Left colon (tissue), 2 donors: ENCODE data around the gene EPHA10. TPM values are rescaled to one million over a fixed set of nuclear protein-coding genes. Genes with fewer than 3 reads are reported as not detected.

ENCODE experiments used
- ATAC-seq: fragments of 200-7000 bp; cut with Tn5 transposase; one replicate; pipeline ENCODE4 v1.9.1; 2020; ENCODE audit warnings: mild to moderate bottlenecking, moderate library complexity
- DNase-seq, 2 donors: peaks; one replicate each; pipeline ENCODE4 v3.0.0-alpha.2; 2020
- intact Hi-C, 2 donors: fragments of 100-400 bp; cut with DNase I in 1 of 2; cut with micrococcal nuclease in 1 of 2; formaldehyde crosslinking; loops; one replicate each; pipeline versions ENCODE4 v1.11.2 to v1.14.0; 2022; cut with DNase I, micrococcal nuclease
- long read RNA-seq: library from polyadenylated mRNA; unstranded; transcript quantifications from one replicate; pipeline ENCODE4 v2.0.0, GENCODE V29; 2021
- total RNA-seq, 2 donors: library from RNA; stranded (reverse); fragmentation: NEBNext Ultra II Directional; extraction: Animal tissue kit (Norgen Biotek cat#: 25700); gene quantifications; one replicate each; pipeline ENCODE4 v1.2.1, GENCODE V29; 2021
- donor health status: DM: no; HTN: no; CAD: no.
- donor health status: DM: yes; HTN: yes; CAD: no.

EPHA10 gene
- 10 to 100 TPM; 49.2 to 62.5 TPM for total RNA-seq
- long read RNA-seq, partial matches to known transcripts: 2 of 9 reads
- long read RNA-seq, other reads (novel, unspliced or antisense): 7 of 9 reads

GRCh38 chr1:37764888-37765441 lies at the start of gene EPHA10:
Gene EPHA10 (minus strand): TSS chr1:37765120. CDS start chr1:37765066, 54 bp downstream.
- DNase-seq: no peak
- ATAC-seq: peak; percentile 26
- intact Hi-C loops: no loop called here

DNA sequence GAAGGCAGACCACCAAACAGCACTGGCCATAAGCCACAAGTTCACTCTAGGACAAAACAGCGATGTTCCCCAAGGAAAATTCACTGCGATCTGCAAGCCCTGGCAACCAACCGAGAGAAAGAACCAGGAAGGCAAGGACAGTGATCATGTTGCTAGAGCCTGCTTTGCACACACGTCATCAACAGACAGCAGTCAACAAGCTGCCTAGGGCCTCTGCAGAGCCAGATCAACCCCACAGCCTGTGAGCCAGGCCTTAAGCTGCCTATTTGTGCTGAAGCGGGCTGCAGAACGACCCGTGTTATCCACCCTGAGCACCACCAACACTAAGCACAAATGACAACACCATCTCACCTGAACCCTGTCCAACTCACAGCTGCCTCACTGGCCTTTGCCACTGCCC lies 49.3 kb upstream of the EPHA10 start:
- no peak for ATAC-seq
- intact Hi-C loops: no loop called here
- DNase-seq: no peak

DNA sequence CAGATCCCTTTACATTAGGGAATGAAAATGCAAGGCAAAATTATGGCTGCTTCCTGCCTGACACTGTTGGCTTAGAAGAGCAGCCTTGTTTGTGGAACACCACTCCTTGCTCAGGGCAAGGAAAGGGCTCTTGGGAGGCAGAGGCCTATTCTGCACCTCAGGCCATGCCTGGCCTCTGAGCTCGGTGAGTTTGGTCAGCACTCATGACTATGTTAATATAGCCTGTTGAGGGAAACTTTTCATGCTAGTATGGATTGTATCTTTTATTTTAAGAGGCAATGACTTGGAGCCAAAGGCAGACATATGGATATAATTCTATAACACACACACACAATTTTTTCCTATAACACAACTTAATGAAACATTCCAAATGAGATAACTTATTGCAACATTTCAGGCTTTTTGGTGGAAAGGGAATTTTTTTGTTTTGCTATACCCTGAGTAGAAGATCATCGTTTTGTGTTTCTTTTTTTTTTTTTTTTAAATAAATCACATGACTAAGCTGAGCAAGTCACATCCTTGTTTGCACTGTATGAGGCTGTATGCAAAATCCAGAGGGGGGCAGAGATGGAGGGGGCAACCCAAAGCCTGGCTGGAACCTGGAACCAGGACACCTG lies 48.7 kb upstream of the EPHA10 start:
- no peak for ATAC-seq
- intact Hi-C loops: no loop called here
- no peak for DNase-seq

- DNase-seq: peak; percentile 60 to 63
- ATAC-seq: peak; percentile 36
- intact Hi-C loops: no loop called here
These were observed 46.2 kb upstream of the EPHA10 start for GRCh38 chr1:37811027-37811655.

- no peak for ATAC-seq
- DNase-seq: no peak
- intact Hi-C loops: no loop called here
These were observed 45.0 kb upstream of the EPHA10 start for GRCh38 chr1:37809942-37810341.

DNA sequence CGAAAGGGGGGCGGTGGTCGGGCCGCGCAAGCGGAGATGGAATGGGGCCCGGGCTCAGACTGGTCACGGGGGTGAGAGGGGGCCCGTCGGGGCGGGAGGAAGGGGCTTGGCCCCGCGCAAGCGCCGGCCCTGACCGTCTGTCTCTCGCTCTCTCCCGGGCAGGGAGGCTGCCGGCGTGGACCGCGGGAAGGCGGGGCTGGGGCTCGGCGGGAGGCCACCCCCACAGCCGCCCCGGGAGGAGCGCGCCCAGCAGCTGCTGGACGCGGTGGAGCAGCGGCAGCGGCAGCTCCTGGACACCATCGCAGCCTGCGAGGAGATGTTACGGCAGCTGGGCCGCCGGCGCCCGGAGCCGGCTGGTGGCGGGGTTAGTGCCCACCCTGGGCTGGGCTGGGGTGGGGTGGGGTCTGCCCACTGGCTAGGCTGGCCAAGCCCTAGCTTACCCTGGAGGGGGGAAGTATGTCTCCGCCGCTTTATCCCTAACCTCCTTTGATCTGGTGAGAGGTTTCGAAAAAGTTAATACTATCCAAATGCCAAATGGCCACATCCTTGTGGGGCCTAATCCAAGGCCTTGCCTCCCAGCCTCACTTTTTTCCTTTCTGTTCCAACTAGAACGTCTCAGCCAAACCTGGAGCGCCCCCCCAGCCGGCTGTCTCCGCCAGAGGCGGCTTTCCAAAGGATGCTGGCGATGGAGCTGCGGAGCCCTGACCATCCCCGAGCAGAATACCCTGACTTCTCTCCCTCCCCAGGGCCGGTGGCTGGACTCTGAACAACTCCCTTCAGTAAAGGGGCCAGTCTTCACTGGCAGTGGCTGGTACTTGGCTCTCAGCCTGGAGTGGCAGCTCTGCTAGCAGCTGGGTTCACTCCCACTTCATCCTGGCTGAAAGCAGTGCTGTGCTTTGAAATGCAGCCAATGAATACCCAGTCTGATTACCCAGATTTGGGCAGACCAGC lies 43.7 kb upstream of the EPHA10 start:
- peak; percentile 55 to 73 for DNase-seq
- ATAC-seq: peak; percentile 82
- intact Hi-C loops: no loop called here

GRCh38 chr1:37807555-37808368 lies 42.8 kb upstream of the EPHA10 start, which contains the start of the genes C1orf122 and YRDC:
Gene C1orf122 (plus strand): TSS chr1:37807790. CDS start chr1:37808405, 615 bp downstream.
Gene YRDC (minus strand): TSS chr1:37808208. CDS start chr1:37808180, 28 bp downstream.
- DNase-seq: peak; percentile 96 to 98
- intact Hi-C loops: no loop called here
- peak; percentile 90 for ATAC-seq

- DNase-seq: peak in 1 of 2 donors; percentile 24
- intact Hi-C loops: no loop called here
These were observed 42.3 kb upstream of the EPHA10 start for GRCh38 chr1:37807220-37807554.

DNA sequence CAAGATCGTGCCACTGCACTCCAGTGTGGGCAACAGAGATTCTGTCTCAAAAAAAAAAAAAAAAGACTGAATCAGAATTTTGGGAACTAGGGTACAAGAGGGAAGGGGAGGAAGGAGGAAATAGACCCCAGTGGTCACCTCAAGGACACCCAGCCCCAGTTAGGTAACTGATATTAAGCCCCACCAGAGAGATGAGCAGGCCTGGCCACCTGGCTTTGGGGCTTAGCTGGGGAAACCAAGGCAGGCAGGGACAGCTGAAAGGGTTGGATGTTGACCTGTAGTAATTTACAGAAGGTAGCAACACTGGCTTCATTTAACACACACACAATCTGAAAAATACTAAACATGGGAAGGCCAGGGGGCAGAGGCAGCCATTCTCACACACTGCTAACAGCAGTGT lies 37.5 kb upstream of the EPHA10 start:
- intact Hi-C loops: loop anchor here in 1 of 2 donors (5.0 kb wide), 1 partner anchor 105 kb away; no protein-coding TSS in a partner anchor
- DNase-seq (no peak), ATAC-seq (no peak)

More at GRCh38 chr1:37807220-37807554, 42.3 kb upstream of the EPHA10 start:
- ATAC-seq: no peak

GRCh38 chr1:37797750-37798345 lies 32.9 kb upstream of the EPHA10 start:
- ATAC-seq (no peak), DNase-seq (no peak)
- intact Hi-C loops: no loop called here

DNA sequence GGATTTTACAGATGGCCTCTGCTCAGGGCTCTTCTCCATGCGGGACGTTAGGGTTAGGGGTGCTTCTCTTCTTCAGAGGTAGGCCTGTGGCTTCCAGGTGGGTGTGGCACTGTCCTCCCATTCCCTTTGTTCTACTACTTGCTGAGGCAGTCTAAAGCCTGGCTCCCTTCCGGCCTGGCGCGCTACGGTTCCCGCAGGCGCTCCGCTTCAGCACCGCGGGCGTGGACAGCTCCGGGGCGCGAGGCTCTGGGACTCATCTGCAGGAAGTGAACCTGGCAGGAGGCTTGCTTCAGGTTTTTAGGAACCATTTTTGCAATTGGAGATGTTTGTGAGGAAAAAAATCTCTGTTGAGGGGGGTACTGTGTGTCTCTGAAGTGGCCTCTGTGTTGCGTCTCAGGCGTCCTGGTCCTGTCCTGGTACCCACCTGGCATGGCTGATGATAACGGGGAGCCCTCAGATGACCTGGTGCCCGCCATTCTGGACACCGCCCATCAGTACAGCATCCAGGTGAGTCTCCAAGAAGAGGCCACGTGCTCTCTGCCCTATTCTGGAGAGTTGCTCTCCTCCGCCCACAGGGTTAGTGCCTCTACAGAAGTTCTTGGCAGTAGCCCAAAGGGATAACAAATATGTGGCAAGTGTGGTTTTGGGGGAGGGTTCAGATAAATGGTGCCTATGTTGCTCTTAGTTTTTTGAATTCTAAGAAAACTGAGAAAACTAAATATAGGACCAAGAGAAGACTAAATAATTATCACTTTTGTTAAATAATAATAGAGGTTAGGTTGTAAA lies 30.6 kb upstream of the EPHA10 start:
- DNase-seq (peak; percentile 52 to 76), ATAC-seq (peak; percentile 73)
- intact Hi-C loops: no loop called here

- ATAC-seq (peak; percentile 19), DNase-seq (peak in 1 of 2 donors; percentile 24)
- intact Hi-C loops: no loop called here
These were observed 29.7 kb upstream of the EPHA10 start for GRCh38 chr1:37794372-37795339.

GRCh38 chr1:37793773-37794371 lies 29.0 kb upstream of the EPHA10 start, which contains the start of gene MANEAL:
Gene MANEAL (plus strand): TSS chr1:37793847. CDS start chr1:37794183, 336 bp downstream.
- intact Hi-C loops: no loop called here
- ATAC-seq: peak; percentile 92
- DNase-seq: peak; percentile 34 to 63

DNA sequence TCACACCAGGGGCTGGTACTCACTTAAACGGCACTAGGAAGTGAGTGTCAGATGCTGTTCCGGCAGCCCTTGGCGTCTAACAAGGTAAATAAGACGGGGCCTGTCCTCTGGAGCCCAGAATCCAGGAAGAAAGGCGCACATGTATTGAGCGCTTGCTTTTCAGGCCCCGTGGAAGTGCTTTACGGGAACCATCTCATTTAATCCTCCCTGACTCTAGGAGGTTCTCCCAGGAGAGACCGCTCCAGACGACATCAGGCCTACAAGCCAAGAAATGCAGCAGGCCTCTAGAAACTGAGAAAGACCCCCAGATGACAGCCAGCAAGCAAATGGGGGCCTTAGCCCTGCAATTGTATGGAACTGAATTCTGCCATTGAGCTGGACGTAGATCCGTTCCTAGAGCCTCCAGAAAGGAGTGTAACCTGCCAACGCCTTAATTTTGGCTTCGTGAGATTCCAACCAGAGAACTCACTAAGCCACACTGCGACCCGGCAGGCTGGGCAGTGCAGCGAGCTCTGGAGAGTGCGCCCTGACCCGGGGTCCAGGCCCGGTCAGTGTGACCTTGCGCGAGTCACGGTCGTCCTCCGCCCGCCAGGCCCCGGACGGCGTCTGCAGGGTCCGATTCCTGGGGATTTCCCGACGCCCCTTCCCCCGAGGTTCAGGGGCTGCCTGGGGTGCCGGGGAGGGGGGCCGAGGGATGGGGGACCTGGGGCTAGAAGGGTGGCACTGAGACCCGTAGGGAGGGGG lies 28.2 kb upstream of the EPHA10 start:
- intact Hi-C loops: no loop called here
- ATAC-seq: no peak

DNA sequence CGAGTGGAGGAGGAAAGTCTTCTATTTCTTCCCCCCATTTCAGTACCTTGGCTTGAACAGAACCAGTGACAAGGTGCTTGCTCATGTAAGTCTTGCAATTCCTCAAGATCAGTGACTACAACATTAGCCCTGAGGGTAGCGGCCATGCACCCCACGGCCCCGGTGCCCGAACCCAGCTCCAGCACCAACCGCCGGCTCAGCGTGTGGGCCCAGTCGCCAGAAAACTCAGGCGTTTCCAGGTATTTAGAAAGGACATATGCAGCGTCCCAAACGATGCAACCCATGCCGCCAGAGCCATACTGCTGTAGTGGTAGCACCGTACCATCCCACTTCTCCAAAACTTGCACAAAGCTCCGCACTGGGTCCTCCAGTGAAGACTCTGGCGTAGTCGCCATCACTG lies 17.6 kb upstream of the EPHA10 start:
- ATAC-seq: no peak

More for the DNA sequence above, 28.2 kb upstream of the EPHA10 start:
- peak in 1 of 2 donors; percentile 21 for DNase-seq

More for the DNA sequence above, 17.6 kb upstream of the EPHA10 start:
- intact Hi-C loops: no loop called here
- DNase-seq: no peak
